Measurements from ENCODE around the gene GAS1. TPM values are rescaled to one million over a fixed set of nuclear protein-coding genes. Genes with fewer than 3 reads are reported as not detected.

The GAS1 gene
- total RNA-seq, 1 donor from 2014 or later = 120 TPM

GRCh38 chr9:86939891-86940290, 7.4 kb downstream of the GAS1 start:
- no peak for DNase-seq (ENCODE audit: extremely low spot score, unreplicated experiment)
- Mint-ChIP-seq H3K27ac (no peak overlapping the region), H3K36me3 (peaks cover 6% of the 10 kb centered on the region), H3K4me3 (no peak overlapping the region), H3K27me3 (peaks cover 43% of the 10 kb centered on the region), H3K4me1 (ENCODE audit: unreplicated experiment) (peaks cover 31% of the 10 kb centered on the region), H3K9me3 (no peaks in the 10 kb centered on the region)
- no peak for TF ChIP-seq CTCF (conservative IDR thresholded peaks at IDR 0.05)

GRCh38 chr9:86939321-86939720, 8.0 kb downstream of the GAS1 start:
- DNase-seq (ENCODE audit: extremely low spot score, unreplicated experiment) = no peak
- Mint-ChIP-seq H3K27me3 (peaks cover 41% of the 10 kb centered on the region), H3K36me3 (peaks cover 4% of the 10 kb centered on the region), H3K4me3 (no peak overlapping the region), H3K9me3 (no peaks in the 10 kb centered on the region), H3K4me1 (ENCODE audit: unreplicated experiment) (peaks cover 31% of the 10 kb centered on the region), H3K27ac (no peak overlapping the region)
- TF ChIP-seq CTCF (conservative IDR thresholded peaks at IDR 0.05) = no peak

- no peak overlapping the region for H3K27ac Mint-ChIP-seq
- DNase-seq (ENCODE audit: extremely low spot score, unreplicated experiment) = no peak
- no peak for TF ChIP-seq CTCF (conservative IDR thresholded peaks at IDR 0.05)
- H3K9me3 Mint-ChIP-seq = no peaks in the 10 kb centered on the region
- no peak overlapping the region for H3K4me3 Mint-ChIP-seq
- H3K36me3 Mint-ChIP-seq = peaks cover 2% of the 10 kb centered on the region
- peaks cover 38% of the 10 kb centered on the region for H3K27me3 Mint-ChIP-seq
- H3K4me1 Mint-ChIP-seq (ENCODE audit: unreplicated experiment) = peaks cover 29% of the 10 kb centered on the region
Observed at GRCh38 chr9:86938780-86939179, 8.5 kb downstream of the GAS1 start.

GRCh38 chr9:86926145-86926544, 21.2 kb downstream of the GAS1 start:
- no peak overlapping the region for H3K4me3 Mint-ChIP-seq
- H3K27ac Mint-ChIP-seq = no peak overlapping the region
- H3K4me1 Mint-ChIP-seq (ENCODE audit: unreplicated experiment) = peaks cover 30% of the 10 kb centered on the region
- no peak for DNase-seq (ENCODE audit: extremely low spot score, unreplicated experiment)
- H3K27me3 Mint-ChIP-seq = peaks cover 14% of the 10 kb centered on the region
- peaks cover 3% of the 10 kb centered on the region for H3K36me3 Mint-ChIP-seq
- peaks cover 8% of the 10 kb centered on the region for H3K9me3 Mint-ChIP-seq
- TF ChIP-seq CTCF (conservative IDR thresholded peaks at IDR 0.05) = no peak

GRCh38 chr9:86925686-86926085, 21.6 kb downstream of the GAS1 start:
- Mint-ChIP-seq H3K9me3 (peaks cover 4% of the 10 kb centered on the region), H3K27ac (no peak overlapping the region)
- DNase-seq (ENCODE audit: extremely low spot score, unreplicated experiment) = no peak

More at GRCh38 chr9:86925686-86926085, 21.6 kb downstream of the GAS1 start:
- H3K4me1 Mint-ChIP-seq (ENCODE audit: unreplicated experiment) = peaks cover 31% of the 10 kb centered on the region
- H3K4me3 Mint-ChIP-seq = no peak overlapping the region
- H3K36me3 Mint-ChIP-seq = peaks cover 3% of the 10 kb centered on the region
- no peak for TF ChIP-seq CTCF (conservative IDR thresholded peaks at IDR 0.05)
- peaks cover 14% of the 10 kb centered on the region for H3K27me3 Mint-ChIP-seq

Measured in type B pancreatic cell (in vitro differentiated cells).